ENCODE results near the gene CHDH.

The CHDH gene

DNA sequence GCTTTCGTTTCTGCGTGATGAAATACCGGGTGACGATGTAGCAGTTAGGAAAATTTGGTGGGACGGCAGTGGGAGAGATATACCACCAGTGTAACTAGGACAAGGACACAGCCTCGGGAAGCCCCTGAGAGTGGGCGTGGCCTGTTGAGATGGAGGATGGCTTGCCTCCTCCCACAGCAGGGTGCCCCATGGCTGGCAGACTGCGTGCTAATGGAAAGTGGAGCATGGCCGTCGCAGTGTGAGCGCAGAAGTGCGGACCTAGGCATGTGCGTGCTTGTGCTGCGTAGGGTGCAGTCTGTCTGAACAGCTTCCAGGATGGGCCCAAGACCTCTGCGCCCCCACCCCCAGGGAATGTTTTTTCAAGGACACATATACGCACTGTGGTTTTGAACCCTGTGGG lies 56.8 kb downstream of the CHDH start:
- no peak overlapping the region for H3K4me3 ChIP-seq (ENCODE audit: low read depth, low read length)
- TF ChIP-seq, protein P1, sequence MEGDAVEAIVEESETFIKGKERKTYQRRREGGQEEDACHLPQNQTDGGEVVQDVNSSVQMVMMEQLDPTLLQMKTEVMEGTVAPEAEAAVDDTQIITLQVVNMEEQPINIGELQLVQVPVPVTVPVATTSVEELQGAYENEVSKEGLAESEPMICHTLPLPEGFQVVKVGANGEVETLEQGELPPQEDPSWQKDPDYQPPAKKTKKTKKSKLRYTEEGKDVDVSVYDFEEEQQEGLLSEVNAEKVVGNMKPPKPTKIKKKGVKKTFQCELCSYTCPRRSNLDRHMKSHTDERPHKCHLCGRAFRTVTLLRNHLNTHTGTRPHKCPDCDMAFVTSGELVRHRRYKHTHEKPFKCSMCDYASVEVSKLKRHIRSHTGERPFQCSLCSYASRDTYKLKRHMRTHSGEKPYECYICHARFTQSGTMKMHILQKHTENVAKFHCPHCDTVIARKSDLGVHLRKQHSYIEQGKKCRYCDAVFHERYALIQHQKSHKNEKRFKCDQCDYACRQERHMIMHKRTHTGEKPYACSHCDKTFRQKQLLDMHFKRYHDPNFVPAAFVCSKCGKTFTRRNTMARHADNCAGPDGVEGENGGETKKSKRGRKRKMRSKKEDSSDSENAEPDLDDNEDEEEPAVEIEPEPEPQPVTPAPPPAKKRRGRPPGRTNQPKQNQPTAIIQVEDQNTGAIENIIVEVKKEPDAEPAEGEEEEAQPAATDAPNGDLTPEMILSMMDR (conservative IDR thresholded peaks at IDR 0.05; ENCODE audit: low read depth, low read length), result no peak
- no peak for DNase-seq (ENCODE audit: low read depth)

DNA sequence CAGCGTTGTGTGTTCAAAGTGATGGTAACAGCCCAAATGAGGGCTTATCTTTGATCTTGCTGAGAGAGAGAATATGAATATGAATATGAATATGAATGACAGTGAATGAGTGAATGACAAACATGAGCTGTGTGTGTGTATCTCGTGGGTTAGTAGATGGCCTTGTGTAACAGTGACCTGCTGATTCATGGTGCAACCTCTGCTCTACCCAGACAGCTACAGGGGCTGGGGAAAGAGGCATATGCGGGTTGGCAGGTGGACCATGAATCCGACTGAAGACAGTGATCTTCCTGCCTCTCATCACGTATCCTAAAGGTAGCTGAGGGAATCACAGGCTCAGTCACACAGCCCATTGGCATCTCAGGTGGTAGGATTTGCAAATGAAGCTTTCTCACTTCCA lies 58.2 kb downstream of the CHDH start:
- H3K4me3 ChIP-seq (ENCODE audit: low read depth, low read length), result no peak overlapping the region
- TF ChIP-seq, protein P1 (conservative IDR thresholded peaks at IDR 0.05; ENCODE audit: low read depth, low read length), result no peak
- DNase-seq (ENCODE audit: low read depth), result no peak

DNA sequence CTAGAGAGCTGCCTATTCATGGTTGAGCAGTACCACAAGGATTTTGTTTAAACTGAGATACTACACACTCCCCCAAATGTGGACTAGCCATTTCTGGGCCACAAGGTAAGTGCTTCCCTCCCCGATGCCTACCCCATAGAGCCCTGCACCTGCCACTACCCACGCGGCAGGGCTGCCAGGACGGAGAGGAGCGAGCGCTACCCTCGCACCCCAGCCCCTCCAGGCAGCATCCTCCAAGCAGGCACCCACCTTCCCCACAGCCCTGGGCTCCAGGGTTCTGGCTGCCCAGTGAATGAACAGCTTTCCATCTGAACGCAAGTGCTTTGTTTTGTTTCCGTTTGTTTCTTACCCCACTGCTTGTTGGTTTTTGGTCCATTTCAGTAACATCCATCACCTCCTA lies 59.2 kb downstream of the CHDH start:
- TF ChIP-seq, protein P1 (conservative IDR thresholded peaks at IDR 0.05; ENCODE audit: low read depth, low read length), result no peak
- DNase-seq (ENCODE audit: low read depth), result no peak
- no peak overlapping the region for H3K4me3 ChIP-seq (ENCODE audit: low read depth, low read length)

DNA sequence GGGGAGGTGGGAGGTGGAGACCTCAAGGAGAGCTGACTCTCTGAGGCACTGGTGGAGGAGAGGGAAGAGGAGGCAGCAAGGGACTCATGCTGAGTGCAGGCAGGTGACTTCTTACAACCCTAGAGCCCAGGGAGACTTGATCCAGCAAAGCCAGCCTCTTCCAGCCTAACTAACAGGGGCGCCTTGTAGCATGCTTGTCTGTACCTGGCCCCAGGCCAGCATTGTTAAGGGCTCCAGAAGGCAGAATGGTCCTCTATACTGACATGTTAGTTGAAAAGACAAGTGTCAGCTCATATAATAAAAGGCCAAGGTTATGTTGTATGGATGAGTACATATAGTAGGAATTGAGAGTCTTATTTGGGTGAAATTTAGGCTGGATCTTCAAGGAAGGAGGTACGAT lies 65.4 kb downstream of the CHDH start:
- H3K4me3 ChIP-seq (ENCODE audit: low read depth, low read length), result no peak overlapping the region
- no peak for DNase-seq (ENCODE audit: low read depth)
- TF ChIP-seq, protein P1 (conservative IDR thresholded peaks at IDR 0.05; ENCODE audit: low read depth, low read length), result no peak

DNA sequence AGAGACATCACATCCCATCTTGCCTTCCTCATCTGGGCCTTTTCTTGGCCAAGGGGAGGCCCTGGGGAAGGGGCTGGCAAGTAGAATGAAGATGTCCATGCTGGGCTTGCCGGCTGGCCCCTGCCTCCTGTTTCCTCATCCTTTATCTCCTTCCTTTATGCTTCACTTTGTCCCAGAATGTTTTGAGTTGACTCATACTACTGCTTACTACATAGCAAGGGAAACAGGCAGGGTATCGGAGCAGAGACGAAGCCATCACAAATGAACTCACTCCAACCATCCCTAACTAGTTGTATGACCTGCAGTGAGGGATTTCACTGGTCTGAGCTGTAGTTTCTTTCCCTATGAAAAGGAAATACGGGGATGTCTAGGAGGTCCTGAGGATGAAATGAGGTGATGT lies 66.0 kb downstream of the CHDH start:
- no peak for DNase-seq (ENCODE audit: low read depth)
- TF ChIP-seq, protein P1 (conservative IDR thresholded peaks at IDR 0.05; ENCODE audit: low read depth, low read length), result no peak
- no peak overlapping the region for H3K4me3 ChIP-seq (ENCODE audit: low read depth, low read length)

DNA sequence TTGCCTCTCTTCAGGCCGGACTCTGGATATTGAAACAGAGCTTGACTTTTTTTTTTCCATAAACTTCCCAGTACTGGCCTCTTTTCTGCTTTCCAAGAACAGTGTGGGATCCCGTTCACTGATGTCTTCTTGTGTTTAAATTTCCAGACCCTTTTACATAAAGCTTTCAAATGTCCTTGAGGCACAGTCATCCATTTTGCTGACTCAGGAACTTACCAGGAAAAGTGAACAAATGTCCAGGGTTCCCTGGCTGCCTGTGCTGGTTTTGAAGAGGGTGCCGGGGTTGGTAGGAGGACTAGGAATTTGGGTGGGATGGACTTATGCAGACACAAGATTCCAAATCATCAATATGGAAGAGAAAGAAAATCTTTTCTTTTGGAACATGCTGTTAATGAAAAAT lies 68.1 kb downstream of the CHDH start:
- no peak overlapping the region for H3K4me3 ChIP-seq (ENCODE audit: low read depth, low read length)
- TF ChIP-seq, protein P1 (conservative IDR thresholded peaks at IDR 0.05; ENCODE audit: low read depth, low read length), result no peak
- DNase-seq (ENCODE audit: low read depth), result no peak

DNA sequence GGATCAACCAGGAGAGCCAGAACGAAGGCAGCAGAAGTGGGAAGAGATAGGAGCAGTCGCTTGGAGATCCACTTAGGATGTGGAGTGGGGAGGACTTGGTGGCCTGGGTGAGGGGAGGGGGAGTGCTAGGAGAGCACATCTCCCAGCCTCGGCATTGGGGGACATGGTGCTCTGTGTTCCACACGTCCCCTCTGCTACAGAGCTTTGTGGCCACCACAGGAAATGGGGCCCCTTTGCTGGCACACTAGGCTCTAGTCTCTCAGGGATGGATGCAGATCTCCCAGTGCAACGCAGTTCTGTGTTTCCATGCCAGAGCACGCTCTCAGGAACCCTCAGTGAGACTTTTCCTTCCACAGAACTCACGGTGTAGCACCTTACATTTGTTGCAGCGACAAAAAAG lies 68.8 kb downstream of the CHDH start:
- TF ChIP-seq, protein P1 (conservative IDR thresholded peaks at IDR 0.05; ENCODE audit: low read depth, low read length), result no peak
- H3K4me3 ChIP-seq (ENCODE audit: low read depth, low read length), result no peak overlapping the region
- DNase-seq (ENCODE audit: low read depth), result no peak

Measured in choroid plexus epithelial cell (primary cell).